GM18858 (cell line): ENCODE data around the gene GRIA4.
"Not testable (repeated sequence)": the region's sequence is repeated elsewhere in the genome, so short reads cannot be mapped to it uniquely, and the experiment has no call there.

Source experiments
- ATAC-seq: cut with Tn5 transposase; IDR thresholded peaks from one replicate; pipeline ENCODE4 v1.9.1; 2021; ENCODE audit not compliant: unreplicated experiment

The GRIA4 gene

DNA sequence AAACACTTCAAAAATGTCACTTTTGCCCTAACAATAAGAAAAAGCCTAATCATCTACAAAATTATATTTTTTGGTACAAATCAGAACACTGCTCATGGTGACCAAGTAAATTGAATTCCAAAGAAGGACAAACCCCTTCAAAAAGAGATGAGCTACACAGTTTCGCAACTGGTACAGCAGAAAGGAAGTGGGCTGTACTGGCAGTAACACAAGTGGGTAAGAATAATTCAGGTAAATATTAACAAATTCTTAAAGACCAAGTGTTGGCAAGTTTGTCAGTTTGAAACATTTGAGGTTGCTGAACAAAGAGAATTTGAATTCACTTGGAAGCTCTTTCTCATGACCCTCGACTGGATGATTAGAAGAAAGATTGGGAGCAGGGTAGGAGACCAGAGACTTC lies 376.7 kb downstream of the GRIA4 start:
- no peak for ATAC-seq

GRCh38 chr11:105988197-105988596 lies 378.3 kb downstream of the GRIA4 start:
- ATAC-seq: no peak

GRCh38 chr11:105989124-105989523 lies 379.3 kb downstream of the GRIA4 start:
- no peak for ATAC-seq

GRCh38 chr11:105991888-105992287 lies 382.0 kb downstream of the GRIA4 start:
- no peak for ATAC-seq

GRCh38 chr11:106001304-106002012 lies 391.6 kb downstream of the GRIA4 start:
- ATAC-seq: no peak

DNA sequence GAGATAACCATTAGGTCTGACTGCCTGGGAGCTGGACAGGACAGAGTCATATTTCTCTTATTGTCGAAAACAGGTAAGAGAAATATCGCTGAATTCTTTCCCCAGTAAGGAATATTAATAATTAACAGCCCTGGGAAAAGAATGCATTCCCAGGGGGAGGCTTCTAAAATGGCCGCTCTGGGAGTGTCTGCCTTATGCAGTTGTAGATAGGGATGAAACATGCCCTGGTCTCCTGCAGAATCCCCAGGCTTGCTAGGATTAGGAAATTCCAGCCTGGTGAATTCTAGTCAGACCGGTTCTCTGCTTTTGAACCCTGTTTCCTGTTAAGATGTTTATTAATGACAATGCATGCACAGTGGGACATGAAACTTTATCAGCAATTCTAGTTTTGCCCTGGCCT lies 393.2 kb downstream of the GRIA4 start:
- ATAC-seq: not testable (repeated sequence)

GRCh38 chr11:106011481-106011880 lies 401.6 kb downstream of the GRIA4 start:
- ATAC-seq: no peak

- no peak for ATAC-seq
Observed at GRCh38 chr11:106012744-106013143, 402.9 kb downstream of the GRIA4 start.

DNA sequence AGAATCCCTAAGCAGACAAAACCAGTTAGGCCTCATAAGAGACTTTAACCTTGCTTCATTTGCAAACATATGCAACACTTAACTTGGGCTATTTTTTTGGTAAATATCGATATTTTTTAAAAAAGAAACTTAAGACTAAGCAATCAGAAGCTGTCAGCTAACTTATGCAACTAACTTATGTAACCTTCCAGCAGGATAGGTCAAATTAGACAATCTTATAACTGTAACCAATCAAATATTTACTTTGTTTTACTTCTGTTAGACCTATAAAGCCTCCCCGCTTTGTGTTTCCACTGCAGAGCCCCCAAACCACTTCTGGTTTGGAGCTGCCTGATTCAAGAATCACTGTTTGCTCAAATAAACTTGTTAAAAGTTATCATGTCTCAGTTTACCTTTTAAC lies 404.2 kb downstream of the GRIA4 start:
- ATAC-seq: no peak

DNA sequence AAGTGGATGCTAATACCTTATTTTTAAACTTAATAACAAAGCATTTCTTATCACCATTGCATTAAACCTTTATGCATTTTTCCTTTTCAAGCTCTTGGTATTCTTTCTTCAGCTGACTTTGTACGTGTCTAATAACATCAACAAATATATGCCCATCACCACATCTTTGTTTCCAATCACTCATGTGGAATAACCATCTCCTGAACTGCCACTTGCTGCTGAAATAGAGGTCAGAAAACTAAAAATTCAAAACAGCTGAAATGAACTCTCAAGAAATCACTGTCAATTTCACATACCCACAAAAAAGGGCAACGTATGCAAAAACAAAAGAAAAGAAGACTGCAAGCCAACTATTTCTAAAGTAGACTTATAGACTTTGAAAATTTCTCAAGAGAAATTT lies 404.7 kb downstream of the GRIA4 start:
- ATAC-seq: no peak

DNA sequence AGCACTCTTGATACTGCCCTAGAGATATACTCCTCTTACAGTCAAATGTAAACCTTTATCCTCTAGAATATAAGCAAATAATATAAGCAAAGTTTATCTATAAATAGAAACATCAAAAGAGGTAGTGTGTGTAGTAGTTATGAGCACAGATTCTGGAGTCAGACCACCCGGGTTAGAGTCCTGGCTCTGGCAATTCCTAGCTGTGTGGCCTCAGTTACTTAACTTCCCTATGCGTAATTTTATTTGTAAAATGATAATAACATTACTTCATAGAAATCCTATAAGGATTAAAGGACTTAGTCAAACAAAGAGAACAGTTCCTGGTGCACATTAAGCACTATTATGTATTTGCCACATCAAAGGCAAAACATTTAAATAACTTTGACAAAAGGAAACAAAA lies 405.2 kb downstream of the GRIA4 start:
- no peak for ATAC-seq

- no peak for ATAC-seq
Observed at GRCh38 chr11:106017093-106017492, 407.2 kb downstream of the GRIA4 start.

GRCh38 chr11:106021181-106021966 lies 411.5 kb downstream of the GRIA4 start:
- ATAC-seq: peak; percentile 0

DNA sequence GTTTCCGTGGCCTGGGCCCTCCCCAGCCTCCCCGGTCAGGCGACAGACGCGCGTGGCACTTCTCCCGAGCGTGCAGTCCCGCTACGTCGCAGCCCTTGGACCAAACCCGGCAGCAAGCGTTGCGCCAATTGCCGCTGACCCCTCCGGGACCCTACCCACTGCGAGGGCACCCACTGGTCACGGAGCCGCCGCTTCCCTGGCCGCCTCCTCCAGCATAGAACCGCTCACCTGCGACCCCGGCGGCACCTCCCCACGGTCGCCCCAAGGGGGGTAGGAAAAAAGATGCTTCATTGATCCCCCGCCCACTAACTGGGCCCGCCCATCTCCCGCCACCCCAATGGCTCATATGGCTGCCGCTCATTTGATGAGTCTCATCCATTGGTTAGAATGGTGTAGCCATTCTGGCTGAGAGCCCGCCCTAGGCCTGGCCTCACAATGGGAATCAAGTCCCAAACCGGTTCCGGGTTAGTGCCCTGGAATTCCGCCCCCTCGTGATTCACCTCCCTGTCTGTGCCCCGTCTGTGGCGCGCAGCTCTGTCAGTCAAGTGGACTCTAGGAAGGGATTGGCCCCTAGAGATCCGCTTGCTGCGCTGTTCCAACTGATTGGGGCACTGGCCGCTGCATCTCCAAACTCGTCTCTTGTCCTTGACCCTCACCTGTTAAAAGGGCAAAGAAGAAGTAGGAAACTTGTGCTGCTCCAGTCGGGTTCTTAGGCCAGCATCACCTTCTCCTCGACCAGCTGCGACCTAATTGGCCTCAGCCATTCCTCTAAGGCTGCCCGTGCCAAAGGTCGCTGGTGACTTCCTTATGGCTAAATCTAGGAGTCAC lies 412.3 kb downstream of the GRIA4 start, which contains the start of gene MSANTD4:
Gene MSANTD4 (minus strand): TSS at position 274 of the 828 bp plus-strand sequence. CDS start 11,323 bp downstream, outside the sequence.
- ATAC-seq: peak; percentile 96

DNA sequence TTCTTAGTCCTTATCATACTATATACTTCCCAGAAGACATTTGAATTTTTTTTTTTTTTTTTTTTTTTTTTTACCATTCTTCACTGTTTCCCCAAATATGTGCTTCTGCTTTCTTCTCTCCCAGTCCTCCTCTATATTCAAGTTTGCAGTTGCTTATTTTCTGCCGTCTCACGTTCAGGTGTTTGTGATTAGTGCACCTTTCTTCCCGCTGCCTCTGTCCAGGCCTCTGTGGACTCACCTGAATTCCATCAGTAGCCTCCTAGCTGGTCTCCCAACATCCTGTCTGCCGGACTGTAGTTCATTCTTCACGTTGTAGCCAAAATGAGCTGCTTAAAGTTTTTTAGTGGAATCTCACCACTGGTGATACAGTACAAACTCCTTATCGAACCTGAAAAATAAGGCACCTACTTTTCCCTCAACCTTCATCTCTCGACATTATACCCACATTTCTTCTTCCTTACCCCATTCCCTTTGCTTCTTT lies 413.0 kb downstream of the GRIA4 start:
- no peak for ATAC-seq

GRCh38 chr11:106030609-106031008 lies 420.7 kb downstream of the GRIA4 start:
- no peak for ATAC-seq

DNA sequence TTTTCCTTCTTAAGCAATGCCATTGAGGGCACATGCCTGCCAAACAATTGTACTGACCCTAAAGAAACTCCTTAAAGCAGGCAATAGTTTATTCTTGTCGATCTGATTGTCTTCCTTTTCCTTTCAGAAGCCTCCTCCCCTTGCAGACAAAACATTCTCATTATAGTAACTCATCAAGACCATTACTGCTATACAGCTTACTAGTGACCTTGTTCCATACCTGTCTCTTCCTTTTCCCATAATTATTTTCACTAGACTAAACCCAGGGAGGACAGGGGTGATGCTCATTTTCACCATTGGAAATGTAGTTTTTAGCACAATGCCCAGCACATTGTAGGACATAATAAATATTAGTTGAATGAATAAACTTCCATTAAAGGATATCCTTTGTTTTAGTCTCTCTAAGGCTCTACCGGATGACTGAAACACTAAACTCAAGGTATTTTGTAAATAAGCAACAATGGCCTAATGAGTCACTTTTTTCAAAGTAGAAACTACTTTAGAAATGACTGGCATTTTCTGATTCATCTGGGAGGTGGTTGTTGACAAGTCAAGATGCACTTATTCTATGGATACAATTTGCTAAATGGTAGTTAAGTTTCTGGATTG lies 421.4 kb downstream of the GRIA4 start:
- no peak for ATAC-seq
